D721Med (cell line): ENCODE data around the gene SSX2IP.
"Not testable (repeated sequence)": the region's sequence is repeated elsewhere in the genome, so short reads cannot be mapped to it uniquely, and the experiment has no call there.

Experiments used
- DNase-seq: peaks from one replicate; pipeline ENCODE4 v3.0.0; 2011; ENCODE audit warnings: low spot score; ENCODE audit not compliant: insufficient read length
- FAIRE-seq: peaks from 2 replicates; lab custom pipeline; 2011; peaks lifted over from hg19 to GRCh38; lab: Jason Lieb, UNC
- CTCF ChIP-seq: IDR thresholded peaks from 2 replicates; pipeline ENCODE4 v1.5.1; 2012; ENCODE audit warnings: mild to moderate bottlenecking, control low read depth; ENCODE audit not compliant: insufficient read depth; ENCODE audit errors: missing control alignments

SSX2IP gene

GRCh38 chr1:84668185-84668584, 22.1 kb downstream of the SSX2IP start:
- peak; percentile 39 for TF ChIP-seq CTCF
- peak; percentile 82 for FAIRE-seq
- DNase-seq = no peak

- FAIRE-seq = no peak
- DNase-seq = no peak
- no peak for TF ChIP-seq CTCF
These were observed 24.5 kb downstream of the SSX2IP start for GRCh38 chr1:84665703-84666317.

GRCh38 chr1:84653130-84653677, 37.1 kb downstream of the SSX2IP start:
- peak; percentile 61 for FAIRE-seq
- DNase-seq = no peak
- no peak for TF ChIP-seq CTCF

- DNase-seq (no peak), FAIRE-seq (no peak)
- no peak for TF ChIP-seq CTCF
These were observed 45.8 kb downstream of the SSX2IP start for GRCh38 chr1:84644472-84644871.

- no peak for TF ChIP-seq CTCF
- DNase-seq (no peak), FAIRE-seq (peak; percentile 69)
These were observed 47.1 kb downstream of the SSX2IP start for GRCh38 chr1:84643183-84643582.

GRCh38 chr1:84642774-84643173, 47.5 kb downstream of the SSX2IP start:
- DNase-seq (no peak), FAIRE-seq (no peak)
- no peak for TF ChIP-seq CTCF

- FAIRE-seq = not testable (repeated sequence)
These were observed 50.5 kb downstream of the SSX2IP start for GRCh38 chr1:84639731-84640130.

GRCh38 chr1:84635429-84635828, 54.8 kb downstream of the SSX2IP start:
- no peak for FAIRE-seq
- no peak for DNase-seq
- TF ChIP-seq CTCF = no peak

More at GRCh38 chr1:84639731-84640130, 50.5 kb downstream of the SSX2IP start:
- not testable (repeated sequence) for DNase-seq
